A549 (cell line): ENCODE results near the gene HOMER3.

Experiments
- CBX2 ChIP-seq: fragments of 200-600 bp; sonication (generic); IDR thresholded peaks from 2 replicates; pipeline ENCODE4 v1.6.1; 2016; ENCODE audit warnings: low read depth, mild to moderate bottlenecking, borderline replicate concordance
- EP300 ChIP-seq, 2 experiments: fragments of >200 bp; sonication (Bioruptor Twin); formaldehyde crosslinking; IDR thresholded peaks; 2 replicates in 1 of 2; 3 replicates in 1 of 2; pipeline ENCODE4 v1.6.1; 2016 to 2017
- POLR2A ChIP-seq: IDR thresholded peaks from 2 replicates; pipeline ENCODE4 v1.6.1; 2012; ENCODE audit warnings: mild to moderate bottlenecking, low read length
- RFX5 ChIP-seq: fragments of 450-650 bp; IDR thresholded peaks from 2 replicates; pipeline ENCODE4 v1.7.1; 2014; ENCODE audit warnings: antibody characterized with exemption, mild to moderate bottlenecking, moderate library complexity
- TF ChIP-seq, protein P1 (sequence below): IDR thresholded peaks from 2 replicates; pipeline ENCODE4 v1.6.1; 2012
- TF ChIP-seq, protein P2 (sequence below): IDR thresholded peaks from 2 replicates; pipeline ENCODE4 v1.6.1; 2012; ENCODE audit warnings: low read depth, borderline replicate concordance
- TF ChIP-seq, protein P3 (sequence below): fragments of >200 bp; sonication (Bioruptor Twin); formaldehyde crosslinking; IDR thresholded peaks from 3 replicates; pipeline ENCODE4 v1.5.1; 2016
- TF ChIP-seq, protein P4 (sequence below): IDR thresholded peaks from 2 replicates; pipeline ENCODE4 v1.6.1; 2012

DNA sequence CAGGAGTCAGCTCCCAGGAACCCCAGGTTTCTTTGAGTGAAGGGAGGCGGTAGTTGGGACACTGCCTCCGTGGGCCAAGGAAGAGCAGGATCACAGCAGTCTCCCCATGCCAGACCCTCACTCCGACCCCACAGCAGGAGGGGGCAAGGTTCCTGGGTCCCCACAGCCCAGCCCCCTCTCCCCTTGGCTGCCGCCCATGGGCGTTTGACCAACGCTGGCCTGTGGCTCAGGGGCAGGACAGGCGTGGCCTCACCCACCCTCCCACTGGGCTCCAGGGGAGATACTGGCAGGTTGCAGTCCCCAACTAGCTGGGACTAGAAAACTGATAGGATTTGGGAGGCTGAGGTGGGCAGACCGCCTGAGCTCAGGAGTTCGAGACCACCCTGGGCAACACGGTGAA lies 31.0 kb downstream of the HOMER3 start:
- TF ChIP-seq EP300 (IDR thresholded peaks at IDR 0.05): no peak
- no peak for TF ChIP-seq CBX2
- TF ChIP-seq, protein P1, sequence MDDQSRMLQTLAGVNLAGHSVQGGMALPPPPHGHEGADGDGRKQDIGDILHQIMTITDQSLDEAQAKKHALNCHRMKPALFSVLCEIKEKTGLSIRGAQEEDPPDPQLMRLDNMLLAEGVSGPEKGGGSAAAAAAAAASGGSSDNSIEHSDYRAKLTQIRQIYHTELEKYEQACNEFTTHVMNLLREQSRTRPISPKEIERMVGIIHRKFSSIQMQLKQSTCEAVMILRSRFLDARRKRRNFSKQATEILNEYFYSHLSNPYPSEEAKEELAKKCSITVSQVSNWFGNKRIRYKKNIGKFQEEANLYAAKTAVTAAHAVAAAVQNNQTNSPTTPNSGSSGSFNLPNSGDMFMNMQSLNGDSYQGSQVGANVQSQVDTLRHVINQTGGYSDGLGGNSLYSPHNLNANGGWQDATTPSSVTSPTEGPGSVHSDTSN: no peak
- TF ChIP-seq, protein P2, sequence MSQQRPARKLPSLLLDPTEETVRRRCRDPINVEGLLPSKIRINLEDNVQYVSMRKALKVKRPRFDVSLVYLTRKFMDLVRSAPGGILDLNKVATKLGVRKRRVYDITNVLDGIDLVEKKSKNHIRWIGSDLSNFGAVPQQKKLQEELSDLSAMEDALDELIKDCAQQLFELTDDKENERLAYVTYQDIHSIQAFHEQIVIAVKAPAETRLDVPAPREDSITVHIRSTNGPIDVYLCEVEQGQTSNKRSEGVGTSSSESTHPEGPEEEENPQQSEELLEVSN: no peak
- TF ChIP-seq RFX5: no peak
- TF ChIP-seq POLR2A: no peak
- TF ChIP-seq, protein P3, sequence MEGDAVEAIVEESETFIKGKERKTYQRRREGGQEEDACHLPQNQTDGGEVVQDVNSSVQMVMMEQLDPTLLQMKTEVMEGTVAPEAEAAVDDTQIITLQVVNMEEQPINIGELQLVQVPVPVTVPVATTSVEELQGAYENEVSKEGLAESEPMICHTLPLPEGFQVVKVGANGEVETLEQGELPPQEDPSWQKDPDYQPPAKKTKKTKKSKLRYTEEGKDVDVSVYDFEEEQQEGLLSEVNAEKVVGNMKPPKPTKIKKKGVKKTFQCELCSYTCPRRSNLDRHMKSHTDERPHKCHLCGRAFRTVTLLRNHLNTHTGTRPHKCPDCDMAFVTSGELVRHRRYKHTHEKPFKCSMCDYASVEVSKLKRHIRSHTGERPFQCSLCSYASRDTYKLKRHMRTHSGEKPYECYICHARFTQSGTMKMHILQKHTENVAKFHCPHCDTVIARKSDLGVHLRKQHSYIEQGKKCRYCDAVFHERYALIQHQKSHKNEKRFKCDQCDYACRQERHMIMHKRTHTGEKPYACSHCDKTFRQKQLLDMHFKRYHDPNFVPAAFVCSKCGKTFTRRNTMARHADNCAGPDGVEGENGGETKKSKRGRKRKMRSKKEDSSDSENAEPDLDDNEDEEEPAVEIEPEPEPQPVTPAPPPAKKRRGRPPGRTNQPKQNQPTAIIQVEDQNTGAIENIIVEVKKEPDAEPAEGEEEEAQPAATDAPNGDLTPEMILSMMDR: no peak
- TF ChIP-seq, protein P4, sequence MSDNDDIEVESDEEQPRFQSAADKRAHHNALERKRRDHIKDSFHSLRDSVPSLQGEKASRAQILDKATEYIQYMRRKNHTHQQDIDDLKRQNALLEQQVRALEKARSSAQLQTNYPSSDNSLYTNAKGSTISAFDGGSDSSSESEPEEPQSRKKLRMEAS: no peak
